OCI-LY7 (cell line): ENCODE results near the gene PAX7. TPM values are rescaled to one million over a fixed set of nuclear protein-coding genes. Genes with fewer than 3 reads are reported as not detected.

Experiments
- BruUV-seq: library from RNA; stranded (reverse); fragments of 400-500 nt; replicated peaks from 2 replicates; lab custom pipeline; 2021; lab: Mats Ljungman, UMichigan
- CTCF ChIA-PET: fragments of 300-600 bp; sonication (Branson Sonifier 250); formaldehyde crosslinking; loops from one replicate; lab custom pipeline; 2022; ENCODE audit warnings: antibody characterized with exemption; ENCODE audit not compliant: unreplicated experiment; lab: Charles Lee
- POLR2A ChIA-PET: fragments of 300-600 bp; sonication (Branson Sonifier 250); formaldehyde crosslinking; loops from one replicate; lab custom pipeline; 2022; ENCODE audit warnings: antibody characterized with exemption; lab: Charles Lee
- DNase-seq: peaks from one replicate; pipeline ENCODE4 v3.0.0-alpha.2; 2015; ENCODE audit warnings: low spot score
- H2AFZ ChIP-seq: fragments of 200-600 bp; sonication (generic), shearing (Covaris generic); 2 replicates; pipeline ENCODE4 v1.6.1; 2014; ENCODE audit warnings: mild to moderate bottlenecking, antibody characterized with exemption, low read length, moderate library complexity
- H3K27ac ChIP-seq: fragments of 200-600 bp; sonication (generic); 2 replicates; pipeline ENCODE4 v1.5.1; 2014; ENCODE audit warnings: mixed run types, low read depth, mild to moderate bottlenecking, moderate library complexity, low read length, inconsistent platforms; ENCODE audit not compliant: poor library complexity, severe bottlenecking
- H3K36me3 ChIP-seq: fragments of 200-600 bp; sonication (generic); 2 replicates; pipeline ENCODE4 v1.6.1; 2014; ENCODE audit warnings: mild to moderate bottlenecking, antibody characterized with exemption, low read length, moderate library complexity, mixed read lengths; ENCODE audit not compliant: insufficient read depth
- H3K4me1 ChIP-seq: fragments of 200-600 bp; sonication (generic); 2 replicates; pipeline ENCODE4 v1.5.1; 2014; ENCODE audit warnings: mild to moderate bottlenecking, low read length; ENCODE audit not compliant: insufficient read depth, poor library complexity, severe bottlenecking
- H3K4me2 ChIP-seq: fragments of 200-600 bp; sonication (generic); 2 replicates; pipeline ENCODE4 v1.6.1; 2014; ENCODE audit warnings: mild to moderate bottlenecking, low read length
- H3K4me3 ChIP-seq: fragments of 200-600 bp; sonication (generic); 2 replicates; pipeline ENCODE4 v1.5.1; 2014; ENCODE audit warnings: mild to moderate bottlenecking, low read depth, low read length; ENCODE audit not compliant: poor library complexity, severe bottlenecking
- H3K79me2 ChIP-seq: fragments of 200-600 bp; sonication (generic); 2 replicates; pipeline ENCODE4 v1.6.1; 2016; ENCODE audit warnings: low read depth, mild to moderate bottlenecking, low read length, moderate library complexity, mixed read lengths; ENCODE audit not compliant: insufficient read depth
- H3K9me2 ChIP-seq: fragments of 200-600 bp; sonication (generic); 2 replicates; pipeline ENCODE4 v1.6.1; 2016; ENCODE audit warnings: mild to moderate bottlenecking, low read length, mixed read lengths; ENCODE audit not compliant: insufficient read depth
- H3K9me3 ChIP-seq: fragments of 200-600 bp; sonication (generic); 2 replicates; pipeline ENCODE4 v1.6.1; 2014; ENCODE audit warnings: mild to moderate bottlenecking, mixed run types, low read length, mixed read lengths
- H4K20me1 ChIP-seq: fragments of 200-600 bp; sonication (generic); 2 replicates; pipeline ENCODE4 v1.6.1; 2014; ENCODE audit warnings: mild to moderate bottlenecking, antibody characterized with exemption, low read length, moderate library complexity, mixed read lengths; ENCODE audit not compliant: insufficient read depth
- CTCF ChIP-seq: fragments of 200-600 bp; sonication (generic); conservative IDR thresholded peaks from 2 replicates; pipeline ENCODE4 v1.5.1; 2014; ENCODE audit warnings: mild to moderate bottlenecking, antibody characterized with exemption, low read length, moderate library complexity, mixed read lengths
- EZH2phosphoT487 ChIP-seq: fragments of 200-600 bp; sonication (generic); IDR thresholded peaks from 2 replicates; pipeline ENCODE4 v1.6.1; 2018; ENCODE audit warnings: low read depth, borderline replicate concordance, mild to moderate bottlenecking, mixed run types, antibody characterized with exemption, low read length, moderate library complexity, mixed read lengths
- intact Hi-C: fragments of 100-400 bp; cut with micrococcal nuclease; formaldehyde crosslinking; loops from one replicate; pipeline ENCODE4 v1.10.0; 2022; ENCODE audit not compliant: unreplicated experiment
- total RNA-seq, 2 experiments: library from RNA; depleted of rRNA in 1 of 2; stranded (reverse); fragments of >200 nt in 1 of 2; shearing (Covaris generic) in 1 of 2; gene quantifications; 2 replicates each; pipeline ENCODE4 v1.2.3, GENCODE V29; 2014 to 2022

The PAX7 gene
- total RNA-seq, 2 experiments from 2014 or later = not detected

DNA sequence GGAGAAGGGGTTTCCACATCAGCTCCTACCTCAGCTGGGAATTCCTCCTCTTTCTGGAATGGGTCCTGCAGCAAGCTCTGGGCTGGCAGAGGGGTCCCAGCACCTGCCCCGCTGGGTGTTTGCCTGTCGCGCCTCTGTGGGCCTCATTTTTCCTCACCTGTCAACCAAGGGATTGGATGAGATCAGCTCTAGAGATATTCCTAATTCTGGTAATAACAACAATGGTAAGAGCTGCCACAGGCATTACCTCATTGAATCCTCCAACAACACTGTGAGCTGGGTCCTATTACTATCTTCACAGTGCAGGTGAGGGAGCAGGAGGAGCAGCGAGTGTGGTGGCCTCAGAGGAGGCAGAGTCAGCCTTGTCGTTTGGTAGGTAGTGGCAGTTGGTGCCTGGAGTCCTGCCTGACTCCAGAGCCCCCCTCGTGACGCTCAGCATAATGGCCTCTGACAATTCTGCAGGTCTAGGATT, 23.3 kb upstream of the PAX7 start:
- no peaks in the 10 kb centered on the region for H3K9me2 ChIP-seq
- ChIA-PET CTCF (no interaction called here), POLR2A (no interaction called here)
- no peaks in the 10 kb centered on the region for H3K9me3 ChIP-seq
- H3K27ac ChIP-seq = no peak overlapping the region
- DNase-seq = no peak
- no peaks in the 10 kb centered on the region for H3K4me1 ChIP-seq
- H4K20me1 ChIP-seq = no peaks in the 10 kb centered on the region
- H2AFZ ChIP-seq = no peak overlapping the region
- BruUV-seq = no TSS peak
- no peaks in the 10 kb centered on the region for H3K36me3 ChIP-seq
- TF ChIP-seq EZH2phosphoT487 (no peak), CTCF (no peak)
- no peak overlapping the region for H3K4me3 ChIP-seq
- H3K4me2 ChIP-seq = no peak overlapping the region
- no peaks in the 10 kb centered on the region for H3K79me2 ChIP-seq
- intact Hi-C loops = no loop called here

GRCh38 chr1:18608534-18608933, 22.1 kb upstream of the PAX7 start:
- ChIA-PET CTCF (no interaction called here), POLR2A (no interaction called here)
- no peaks in the 10 kb centered on the region for H3K9me3 ChIP-seq
- H3K4me1 ChIP-seq = no peaks in the 10 kb centered on the region
- H3K79me2 ChIP-seq = no peaks in the 10 kb centered on the region
- TF ChIP-seq EZH2phosphoT487 (no peak), CTCF (peak; percentile 77)
- no peak overlapping the region for H3K4me3 ChIP-seq
- peak; percentile 37 for DNase-seq
- no peaks in the 10 kb centered on the region for H3K9me2 ChIP-seq
- no peak overlapping the region for H2AFZ ChIP-seq
- no peak overlapping the region for H3K27ac ChIP-seq
- H4K20me1 ChIP-seq = no peaks in the 10 kb centered on the region
- no peaks in the 10 kb centered on the region for H3K36me3 ChIP-seq
- no peak overlapping the region for H3K4me2 ChIP-seq
- no TSS peak for BruUV-seq
- intact Hi-C loops = loop anchor here (2.0 kb wide), 1 partner anchor 72 kb away; no protein-coding TSS in a partner anchor

DNA sequence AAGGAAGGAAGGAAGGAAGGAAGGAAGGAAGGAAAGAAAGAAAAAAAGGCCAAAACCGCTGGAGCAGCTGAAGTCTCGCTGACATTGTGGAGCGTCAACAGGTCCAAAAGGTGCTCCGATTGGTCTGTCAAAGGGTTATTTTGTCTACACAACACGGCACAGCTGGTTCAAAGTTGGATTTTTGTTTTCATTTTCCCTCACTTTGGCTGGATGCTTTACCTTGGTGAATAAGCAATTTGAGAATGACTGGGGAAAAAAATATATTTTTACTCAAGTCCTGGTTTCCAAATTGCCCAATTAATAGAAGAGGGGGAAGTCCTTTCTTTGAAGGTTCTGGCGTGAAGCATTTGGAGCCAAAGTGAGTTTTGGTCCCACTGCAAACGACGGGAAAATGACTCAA, 19.3 kb upstream of the PAX7 start:
- Histone ChIP-seq H3K79me2 (no peaks in the 10 kb centered on the region), H3K9me3 (no peaks in the 10 kb centered on the region), H3K36me3 (no peaks in the 10 kb centered on the region), H3K9me2 (no peaks in the 10 kb centered on the region), H3K4me2 (no peak overlapping the region), H3K4me1 (no peaks in the 10 kb centered on the region), H4K20me1 (no peaks in the 10 kb centered on the region), H3K4me3 (no peak overlapping the region), H3K27ac (no peak overlapping the region), H2AFZ (no peak overlapping the region)
- CTCF ChIA-PET = no interaction called here
- POLR2A ChIA-PET = no interaction called here
- intact Hi-C loops = no loop called here
- DNase-seq = no peak
- TF ChIP-seq CTCF (no peak), EZH2phosphoT487 (no peak)
- BruUV-seq = no TSS peak
